GM21360 (cell line): ENCODE measurements around the gene CDC42.
"Not testable (repeated sequence)": the region's sequence is repeated elsewhere in the genome, so short reads cannot be mapped to it uniquely, and the experiment has no call there.

ENCODE experiments used
- ATAC-seq: cut with Tn5 transposase; IDR thresholded peaks from one replicate; pipeline ENCODE4 v1.9.1; 2021; ENCODE audit warnings: mild to moderate bottlenecking, moderate library complexity; ENCODE audit not compliant: unreplicated experiment

Gene CDC42

GRCh38 chr1:22052115-22053016, at the start of gene CDC42:
Gene CDC42, plus strand, starts transcription at chr1:22052709. Its CDS starts 25,770 bp downstream, at chr1:22078479.
- peak; percentile 81 for ATAC-seq

GRCh38 chr1:22002875-22003274, 49.6 kb upstream of the CDC42 start:
- not testable (repeated sequence) for ATAC-seq

- not testable (repeated sequence) for ATAC-seq
Observed at GRCh38 chr1:22003959-22004358, 48.5 kb upstream of the CDC42 start.

GRCh38 chr1:22005261-22006149, 47.0 kb upstream of the CDC42 start:
- ATAC-seq: not testable (repeated sequence)

- not testable (repeated sequence) for ATAC-seq
Observed at GRCh38 chr1:22006736-22007135, 45.8 kb upstream of the CDC42 start.

- ATAC-seq: not testable (repeated sequence)
Observed at GRCh38 chr1:22007262-22007661, 45.2 kb upstream of the CDC42 start.

- not testable (repeated sequence) for ATAC-seq
Observed at GRCh38 chr1:22009566-22009965, 42.9 kb upstream of the CDC42 start.

- ATAC-seq: not testable (repeated sequence)
Observed at GRCh38 chr1:22012752-22013151, 39.8 kb upstream of the CDC42 start.

- ATAC-seq: not testable (repeated sequence)
Observed at GRCh38 chr1:22014575-22015206, 37.8 kb upstream of the CDC42 start.

GRCh38 chr1:22018583-22019559, 33.6 kb upstream of the CDC42 start:
- ATAC-seq: no peak

GRCh38 chr1:22021061-22021460, 31.4 kb upstream of the CDC42 start:
- no peak for ATAC-seq

GRCh38 chr1:22024485-22025367, 27.8 kb upstream of the CDC42 start:
- ATAC-seq: peak; percentile 33

- peak; percentile 59 for ATAC-seq
Observed at GRCh38 chr1:22025368-22026155, 26.9 kb upstream of the CDC42 start.

GRCh38 chr1:22026924-22027289, 25.6 kb upstream of the CDC42 start:
- no peak for ATAC-seq

- no peak for ATAC-seq
Observed at GRCh38 chr1:22030057-22030456, 22.5 kb upstream of the CDC42 start.

- ATAC-seq: no peak
Observed at GRCh38 chr1:22030473-22030872, 22.0 kb upstream of the CDC42 start.

GRCh38 chr1:22031214-22031962, 21.1 kb upstream of the CDC42 start:
- ATAC-seq: no peak
